ENCODE measurements around the gene DNAH8. TPM values are rescaled to one million over a fixed set of nuclear protein-coding genes. Genes with fewer than 3 reads are reported as not detected.

The DNAH8 gene
- total RNA-seq, 4 donors from 2014 or later, result 0.22 TPM; not detected in 3

DNA sequence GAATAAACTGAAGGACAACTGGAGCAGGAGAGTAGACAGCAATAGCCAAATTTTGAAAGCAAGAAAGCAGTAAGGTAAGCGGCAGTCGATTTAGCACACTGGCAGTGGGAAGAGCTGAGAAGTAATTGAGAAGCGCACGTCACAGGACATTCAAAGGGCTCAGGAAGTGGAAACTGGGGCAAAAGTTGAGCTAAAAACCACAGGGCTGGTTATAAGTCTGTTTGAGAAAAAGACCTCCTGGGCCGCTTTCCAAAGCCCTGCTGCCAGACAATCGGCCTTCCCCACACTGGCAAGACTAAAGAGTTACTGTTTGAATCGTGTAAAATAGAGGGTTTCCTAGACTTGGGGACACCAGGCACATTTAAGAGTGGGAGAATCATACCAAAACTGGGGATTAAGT lies 161.4 kb downstream of the DNAH8 start:
- Histone ChIP-seq H3K4me1 (peaks cover 0 to 6% (median 0%) of the 10 kb centered on the region in 4 donors), H3K36me3 (no peaks in the 10 kb centered on the region), H3K27me3 (no peaks in the 10 kb centered on the region), H3K9me3 (peaks cover 0 to 7% (median 0%) of the 10 kb centered on the region in 4 donors), H3K4me3 (no peak overlapping the region), H3K27ac (no peak overlapping the region)
- DNase-seq (ENCODE audit: low spot score in 2 of 2), result no peak
- TF ChIP-seq POLR2A (IDR thresholded peaks at IDR 0.05), result no peak
- TF ChIP-seq, protein P1, sequence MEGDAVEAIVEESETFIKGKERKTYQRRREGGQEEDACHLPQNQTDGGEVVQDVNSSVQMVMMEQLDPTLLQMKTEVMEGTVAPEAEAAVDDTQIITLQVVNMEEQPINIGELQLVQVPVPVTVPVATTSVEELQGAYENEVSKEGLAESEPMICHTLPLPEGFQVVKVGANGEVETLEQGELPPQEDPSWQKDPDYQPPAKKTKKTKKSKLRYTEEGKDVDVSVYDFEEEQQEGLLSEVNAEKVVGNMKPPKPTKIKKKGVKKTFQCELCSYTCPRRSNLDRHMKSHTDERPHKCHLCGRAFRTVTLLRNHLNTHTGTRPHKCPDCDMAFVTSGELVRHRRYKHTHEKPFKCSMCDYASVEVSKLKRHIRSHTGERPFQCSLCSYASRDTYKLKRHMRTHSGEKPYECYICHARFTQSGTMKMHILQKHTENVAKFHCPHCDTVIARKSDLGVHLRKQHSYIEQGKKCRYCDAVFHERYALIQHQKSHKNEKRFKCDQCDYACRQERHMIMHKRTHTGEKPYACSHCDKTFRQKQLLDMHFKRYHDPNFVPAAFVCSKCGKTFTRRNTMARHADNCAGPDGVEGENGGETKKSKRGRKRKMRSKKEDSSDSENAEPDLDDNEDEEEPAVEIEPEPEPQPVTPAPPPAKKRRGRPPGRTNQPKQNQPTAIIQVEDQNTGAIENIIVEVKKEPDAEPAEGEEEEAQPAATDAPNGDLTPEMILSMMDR (IDR thresholded peaks at IDR 0.05), result no peak
- no peak for TF ChIP-seq EP300 (IDR thresholded peaks at IDR 0.05)
- WGBS, 2 donors, result 41 to 47% methylated on average over 7 of the region's 7 CpGs

DNA sequence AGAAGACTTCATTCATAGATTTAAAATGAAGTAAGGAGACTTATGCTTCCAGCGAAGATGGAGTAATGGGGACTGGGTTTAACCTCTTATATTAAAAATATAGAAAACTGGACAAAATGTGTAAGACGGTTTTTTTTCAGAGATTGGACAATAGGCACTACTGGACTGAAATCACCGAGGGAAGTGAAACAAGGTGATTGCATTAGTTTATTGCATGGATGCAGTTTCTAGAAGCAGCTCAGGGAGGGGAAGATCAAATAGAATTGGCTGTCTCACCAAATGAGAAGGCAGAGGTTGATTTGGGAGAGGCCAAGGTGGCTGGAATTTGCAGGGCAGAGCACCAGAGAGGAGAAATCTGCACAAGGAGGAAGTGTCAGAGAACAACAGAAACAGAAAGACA lies 162.6 kb downstream of the DNAH8 start:
- TF ChIP-seq POLR2A (IDR thresholded peaks at IDR 0.05), result no peak
- TF ChIP-seq, protein P1 (IDR thresholded peaks at IDR 0.05), result no peak
- TF ChIP-seq EP300 (IDR thresholded peaks at IDR 0.05), result no peak
- H3K9me3 ChIP-seq, result peaks cover 0 to 7% (median 0%) of the 10 kb centered on the region in 4 donors
- no peaks in the 10 kb centered on the region for H3K27me3 ChIP-seq
- H3K36me3 ChIP-seq, result no peaks in the 10 kb centered on the region
- DNase-seq (ENCODE audit: low spot score in 2 of 2), result no peak
- peaks cover 0 to 6% (median 0%) of the 10 kb centered on the region in 4 donors for H3K4me1 ChIP-seq
- no peak overlapping the region for H3K4me3 ChIP-seq
- 78 to 82% methylated on average over 3 of the region's 3 CpGs for WGBS, 2 donors
- no peak overlapping the region for H3K27ac ChIP-seq

DNA sequence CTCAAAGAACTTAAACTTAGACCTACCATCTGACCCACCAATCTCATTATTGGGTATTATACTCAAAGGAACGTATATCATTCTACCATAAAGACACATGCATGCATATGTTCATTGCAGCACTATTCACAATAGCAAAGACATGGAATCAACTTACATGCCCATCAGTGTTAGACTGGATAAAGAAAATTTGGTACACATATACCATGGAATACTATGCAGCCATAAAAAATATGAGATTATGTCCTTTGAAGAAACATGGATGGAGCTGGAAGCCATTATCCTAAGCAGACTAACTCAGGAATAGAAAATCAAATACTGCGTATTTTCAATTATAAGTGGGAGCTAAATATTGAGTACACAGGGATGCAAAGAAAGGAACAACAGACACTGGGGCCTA lies 167.0 kb downstream of the DNAH8 start:
- TF ChIP-seq, protein P1 (IDR thresholded peaks at IDR 0.05), result no peak
- TF ChIP-seq EP300 (IDR thresholded peaks at IDR 0.05) (no peak), POLR2A (IDR thresholded peaks at IDR 0.05) (no peak)
- H3K4me1 ChIP-seq, result no peaks in the 10 kb centered on the region
- WGBS, 2 donors, result 93 to 95% methylated on average over 2 of the region's 2 CpGs
- no peaks in the 10 kb centered on the region for H3K27me3 ChIP-seq
- H3K4me3 ChIP-seq, result no peak overlapping the region
- no peaks in the 10 kb centered on the region for H3K36me3 ChIP-seq
- DNase-seq (ENCODE audit: low spot score in 2 of 2), result no peak
- H3K27ac ChIP-seq, result no peak overlapping the region
- H3K9me3 ChIP-seq, result peaks cover 0 to 7% (median 0%) of the 10 kb centered on the region in 4 donors

DNA sequence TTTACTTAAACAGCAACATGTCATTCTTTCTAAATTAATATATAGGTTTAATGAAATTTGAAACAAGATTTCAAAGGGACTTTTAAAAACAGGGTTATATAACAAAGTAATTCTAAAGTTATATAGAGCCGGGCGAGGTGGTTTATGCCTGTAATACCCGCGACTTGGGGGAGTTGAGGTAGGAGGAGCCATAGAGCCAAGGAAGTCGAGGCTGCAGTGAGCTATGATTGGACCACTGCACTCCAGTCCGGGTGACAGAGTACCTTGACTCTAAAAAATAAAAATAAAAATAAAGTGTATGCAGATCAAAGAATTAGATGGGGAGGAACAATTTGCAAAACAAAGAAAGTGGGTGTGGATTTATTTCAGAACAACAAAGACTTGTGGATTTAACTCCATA lies 182.4 kb downstream of the DNAH8 start:
- no peak for DNase-seq (ENCODE audit: low spot score in 2 of 2)
- H3K27me3 ChIP-seq, result no peaks in the 10 kb centered on the region
- H3K4me1 ChIP-seq, result no peaks in the 10 kb centered on the region
- no peaks in the 10 kb centered on the region for H3K9me3 ChIP-seq
- no peak for TF ChIP-seq POLR2A (IDR thresholded peaks at IDR 0.05)
- TF ChIP-seq, protein P1 (IDR thresholded peaks at IDR 0.05), result no peak
- TF ChIP-seq EP300 (IDR thresholded peaks at IDR 0.05), result no peak
- no peak overlapping the region for H3K27ac ChIP-seq
- 85 to 87% methylated on average over 6 of the region's 6 CpGs for WGBS, 2 donors
- H3K36me3 ChIP-seq, result no peaks in the 10 kb centered on the region
- H3K4me3 ChIP-seq, result no peak overlapping the region

DNA sequence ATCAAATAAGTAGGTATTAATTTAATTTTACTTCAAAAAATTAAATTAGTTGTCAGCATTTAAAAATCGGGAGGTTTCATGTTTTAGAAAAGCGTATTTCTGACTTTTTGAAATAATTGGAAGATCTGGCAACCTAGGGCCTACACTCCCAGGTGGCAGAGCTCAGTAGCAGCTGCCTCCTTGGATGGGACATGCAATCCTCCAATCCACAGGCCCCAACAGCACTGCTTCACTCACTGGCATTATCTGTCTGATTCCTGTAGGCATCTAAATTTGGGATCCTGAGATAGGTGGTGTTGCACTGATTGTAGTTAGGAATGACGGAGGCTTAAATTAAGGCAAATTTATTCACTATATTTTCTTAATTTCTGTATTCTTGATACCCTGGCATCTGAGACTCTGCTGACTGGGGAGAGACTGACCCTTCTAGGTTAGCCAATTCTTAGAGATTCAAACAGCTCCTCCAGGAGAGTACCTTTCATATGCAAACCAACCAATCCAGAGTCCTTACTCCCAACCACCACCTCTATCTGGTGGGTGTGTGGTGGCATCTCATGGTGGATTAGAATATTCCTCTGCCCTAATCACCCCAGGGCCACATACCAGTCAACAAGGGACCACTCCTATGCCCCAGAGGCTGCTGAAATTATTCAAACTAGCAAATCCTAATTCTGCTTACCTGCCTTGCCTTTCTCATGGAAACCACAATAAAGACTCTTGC lies 186.9 kb downstream of the DNAH8 start:
- TF ChIP-seq EP300 (IDR thresholded peaks at IDR 0.05) (no peak), POLR2A (IDR thresholded peaks at IDR 0.05) (no peak)
- TF ChIP-seq, protein P1 (IDR thresholded peaks at IDR 0.05), result no peak
- Histone ChIP-seq H3K27ac (no peak overlapping the region), H3K27me3 (no peaks in the 10 kb centered on the region), H3K4me3 (no peak overlapping the region), H3K9me3 (no peaks in the 10 kb centered on the region), H3K36me3 (no peaks in the 10 kb centered on the region), H3K4me1 (no peaks in the 10 kb centered on the region)
- WGBS, 2 donors, result 93 to 94% methylated on average over 3 of the region's 3 CpGs
- no peak for DNase-seq (ENCODE audit: low spot score in 2 of 2)

Measured in tibial nerve (tissue), 4 donors.